ENCODE data around the gene SLC9A9.

DNA sequence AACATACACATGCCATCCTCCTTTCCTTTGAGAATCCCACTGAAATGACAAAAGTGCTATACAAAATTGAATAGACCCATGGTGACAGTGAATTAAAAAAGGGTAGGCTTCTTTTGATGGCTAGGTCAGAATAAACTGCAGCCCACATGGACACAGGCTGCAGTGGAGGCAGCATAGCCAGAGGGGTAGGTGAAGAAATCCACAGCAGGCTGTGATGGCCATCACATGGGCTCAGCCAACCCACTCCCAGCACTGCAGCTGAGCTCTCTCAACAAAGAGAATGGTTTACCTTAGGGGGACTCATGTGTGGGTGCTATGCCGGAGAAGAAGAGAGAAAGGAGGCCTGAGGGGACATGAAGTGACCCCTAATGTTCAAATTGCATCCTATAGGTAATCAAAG is 397.6 kb downstream of the SLC9A9 start:
- TF ChIP-seq, protein P1, sequence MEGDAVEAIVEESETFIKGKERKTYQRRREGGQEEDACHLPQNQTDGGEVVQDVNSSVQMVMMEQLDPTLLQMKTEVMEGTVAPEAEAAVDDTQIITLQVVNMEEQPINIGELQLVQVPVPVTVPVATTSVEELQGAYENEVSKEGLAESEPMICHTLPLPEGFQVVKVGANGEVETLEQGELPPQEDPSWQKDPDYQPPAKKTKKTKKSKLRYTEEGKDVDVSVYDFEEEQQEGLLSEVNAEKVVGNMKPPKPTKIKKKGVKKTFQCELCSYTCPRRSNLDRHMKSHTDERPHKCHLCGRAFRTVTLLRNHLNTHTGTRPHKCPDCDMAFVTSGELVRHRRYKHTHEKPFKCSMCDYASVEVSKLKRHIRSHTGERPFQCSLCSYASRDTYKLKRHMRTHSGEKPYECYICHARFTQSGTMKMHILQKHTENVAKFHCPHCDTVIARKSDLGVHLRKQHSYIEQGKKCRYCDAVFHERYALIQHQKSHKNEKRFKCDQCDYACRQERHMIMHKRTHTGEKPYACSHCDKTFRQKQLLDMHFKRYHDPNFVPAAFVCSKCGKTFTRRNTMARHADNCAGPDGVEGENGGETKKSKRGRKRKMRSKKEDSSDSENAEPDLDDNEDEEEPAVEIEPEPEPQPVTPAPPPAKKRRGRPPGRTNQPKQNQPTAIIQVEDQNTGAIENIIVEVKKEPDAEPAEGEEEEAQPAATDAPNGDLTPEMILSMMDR (IDR thresholded peaks at IDR 0.05): no peak
- no peak for TF ChIP-seq POLR2A (IDR thresholded peaks at IDR 0.05)

All from right lobe of liver (tissue), 4 donors.